Sigmoid colon (tissue), 4 donors: ENCODE results near the gene KRTAP1-5.
"Not testable (repeated sequence)": the region's sequence is repeated elsewhere in the genome, so short reads cannot be mapped to it uniquely, and the experiment has no call there.

Experiments
- EP300 ChIP-seq, 4 donors: sonication (generic); formaldehyde crosslinking; IDR thresholded peaks; one replicate each; pipeline ENCODE4 v1.6.1; 2017; ENCODE audit warnings: antibody characterized with exemption in 4 of 4
- POLR2A ChIP-seq, 2 donors: fragments of 450-650 bp; IDR thresholded peaks; one replicate each; pipeline ENCODE4 v1.6.1; 2016; ENCODE audit warnings: antibody characterized with exemption in 2 of 2, mild to moderate bottlenecking in 2 of 2, moderate library complexity in 2 of 2
- POLR2AphosphoS5 ChIP-seq, 4 donors: sonication (generic); formaldehyde crosslinking; IDR thresholded peaks; one replicate each; pipeline ENCODE4 v1.6.1; 2017; ENCODE audit warnings: antibody characterized with exemption in 4 of 4
- TF ChIP-seq, protein P1 (sequence below), 4 experiments: fragments of 450-650 bp in 3 of 4; fragments of 200-600 bp in 1 of 4; IDR thresholded peaks; one replicate each; pipeline ENCODE4 v1.5.1; 2016 to 2019; ENCODE audit warnings: antibody characterized with exemption in 4 of 4, mild to moderate bottlenecking in 3 of 4, moderate library complexity in 2 of 4

DNA sequence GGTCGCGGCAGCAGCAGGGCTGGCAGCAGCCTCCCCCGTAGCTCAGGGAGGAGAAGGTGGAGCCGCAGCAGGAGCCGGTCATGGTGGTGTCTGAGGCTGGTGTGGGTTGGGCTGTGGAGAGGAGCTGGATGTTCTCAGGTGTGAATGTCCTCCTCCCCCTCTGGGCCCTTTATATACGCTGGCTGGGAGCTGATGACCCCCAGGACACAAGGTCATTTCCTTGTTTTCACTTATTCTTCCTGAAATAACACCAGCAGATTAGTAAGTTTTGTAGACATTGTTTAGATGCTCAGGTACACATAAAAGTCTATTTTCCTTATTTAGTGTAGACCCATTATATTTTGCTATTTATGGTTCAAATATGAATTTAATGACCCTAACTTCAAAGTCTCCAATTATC, 28.1 kb upstream of the KRTAP1-5 start, which contains the start of gene KRTAP2-2:
- TF ChIP-seq, protein P1, sequence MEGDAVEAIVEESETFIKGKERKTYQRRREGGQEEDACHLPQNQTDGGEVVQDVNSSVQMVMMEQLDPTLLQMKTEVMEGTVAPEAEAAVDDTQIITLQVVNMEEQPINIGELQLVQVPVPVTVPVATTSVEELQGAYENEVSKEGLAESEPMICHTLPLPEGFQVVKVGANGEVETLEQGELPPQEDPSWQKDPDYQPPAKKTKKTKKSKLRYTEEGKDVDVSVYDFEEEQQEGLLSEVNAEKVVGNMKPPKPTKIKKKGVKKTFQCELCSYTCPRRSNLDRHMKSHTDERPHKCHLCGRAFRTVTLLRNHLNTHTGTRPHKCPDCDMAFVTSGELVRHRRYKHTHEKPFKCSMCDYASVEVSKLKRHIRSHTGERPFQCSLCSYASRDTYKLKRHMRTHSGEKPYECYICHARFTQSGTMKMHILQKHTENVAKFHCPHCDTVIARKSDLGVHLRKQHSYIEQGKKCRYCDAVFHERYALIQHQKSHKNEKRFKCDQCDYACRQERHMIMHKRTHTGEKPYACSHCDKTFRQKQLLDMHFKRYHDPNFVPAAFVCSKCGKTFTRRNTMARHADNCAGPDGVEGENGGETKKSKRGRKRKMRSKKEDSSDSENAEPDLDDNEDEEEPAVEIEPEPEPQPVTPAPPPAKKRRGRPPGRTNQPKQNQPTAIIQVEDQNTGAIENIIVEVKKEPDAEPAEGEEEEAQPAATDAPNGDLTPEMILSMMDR (IDR thresholded peaks at IDR 0.05) = not testable (repeated sequence)
- not testable (repeated sequence) for TF ChIP-seq POLR2AphosphoS5, POLR2A, EP300 (IDR thresholded peaks at IDR 0.05)
